ENCODE results near the gene CYB561D1.

Gene CYB561D1

DNA sequence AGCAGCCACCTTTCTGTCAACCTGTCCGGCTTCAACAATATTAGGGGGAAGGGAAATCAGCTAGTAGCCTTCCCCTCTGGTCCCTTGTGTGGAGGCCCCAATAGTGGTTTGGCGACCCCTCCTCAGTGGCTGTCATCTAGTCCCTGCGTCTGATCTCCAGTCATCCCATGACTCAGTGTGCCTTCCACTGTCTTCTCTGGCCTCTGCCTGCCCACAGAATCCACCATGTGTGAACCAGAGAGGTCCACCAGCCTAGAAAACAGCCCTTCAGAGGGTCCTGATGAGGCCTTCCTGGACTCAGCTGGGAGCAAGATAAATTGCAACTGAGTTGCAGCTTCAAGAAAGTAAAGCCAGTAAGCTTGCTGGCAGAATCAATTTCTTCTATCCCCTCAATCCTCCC lies 14.0 kb upstream of the CYB561D1 start:
- in situ Hi-C loops (cut with HindIII; ENCODE audit: low sequenced_read_pairs) = no loop called here

GRCh38 chr1:109481646-109482045 lies 12.2 kb upstream of the CYB561D1 start:
- in situ Hi-C loops (cut with HindIII; ENCODE audit: low sequenced_read_pairs) = no loop called here

- in situ Hi-C loops (cut with HindIII; ENCODE audit: low sequenced_read_pairs) = no loop called here
Observed at GRCh38 chr1:109482242-109482641, 11.7 kb upstream of the CYB561D1 start.

DNA sequence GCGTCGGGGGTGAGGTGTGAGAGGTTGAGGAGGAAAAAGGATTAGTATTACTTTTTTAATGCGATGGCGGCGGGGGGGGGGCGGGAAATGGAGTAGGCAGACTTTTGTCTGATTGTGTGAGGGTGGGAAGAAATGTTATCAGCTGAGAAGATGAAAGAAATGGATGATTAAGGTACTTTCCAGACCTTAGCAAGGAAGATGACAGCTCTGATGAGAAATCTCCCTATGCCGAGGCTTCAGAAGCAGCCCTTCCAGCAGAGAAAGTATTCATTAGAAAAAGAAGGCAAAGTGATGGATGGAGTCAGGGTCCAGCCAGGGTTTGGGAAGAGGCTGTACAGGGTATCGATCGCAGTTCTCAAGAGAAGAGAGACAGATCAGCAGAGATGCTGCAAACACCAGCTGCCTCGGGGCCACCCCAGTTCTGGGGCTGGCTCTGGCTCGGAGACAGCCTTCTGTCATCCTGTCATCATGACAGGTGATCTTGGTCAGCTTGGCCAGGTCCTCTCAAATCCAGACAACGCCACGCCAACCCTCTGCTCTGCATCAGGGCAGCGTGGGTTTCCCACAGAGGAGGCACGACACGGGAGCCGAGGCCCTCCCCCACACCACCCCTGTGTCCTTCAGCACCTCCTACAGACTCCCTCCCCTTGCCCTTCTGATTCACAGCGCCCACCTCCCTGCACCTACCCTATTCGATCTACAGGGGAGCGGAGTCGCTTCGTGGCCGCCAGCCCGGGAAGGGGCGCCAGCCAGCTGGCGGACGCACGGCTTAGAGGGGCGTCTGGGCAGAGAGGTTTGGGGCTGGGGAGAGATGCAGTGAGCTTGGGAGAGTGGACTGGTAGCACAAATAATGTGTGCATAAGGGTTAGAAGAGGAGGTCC lies 10.9 kb upstream of the CYB561D1 start:
- in situ Hi-C loops (cut with HindIII; ENCODE audit: low sequenced_read_pairs) = no loop called here

DNA sequence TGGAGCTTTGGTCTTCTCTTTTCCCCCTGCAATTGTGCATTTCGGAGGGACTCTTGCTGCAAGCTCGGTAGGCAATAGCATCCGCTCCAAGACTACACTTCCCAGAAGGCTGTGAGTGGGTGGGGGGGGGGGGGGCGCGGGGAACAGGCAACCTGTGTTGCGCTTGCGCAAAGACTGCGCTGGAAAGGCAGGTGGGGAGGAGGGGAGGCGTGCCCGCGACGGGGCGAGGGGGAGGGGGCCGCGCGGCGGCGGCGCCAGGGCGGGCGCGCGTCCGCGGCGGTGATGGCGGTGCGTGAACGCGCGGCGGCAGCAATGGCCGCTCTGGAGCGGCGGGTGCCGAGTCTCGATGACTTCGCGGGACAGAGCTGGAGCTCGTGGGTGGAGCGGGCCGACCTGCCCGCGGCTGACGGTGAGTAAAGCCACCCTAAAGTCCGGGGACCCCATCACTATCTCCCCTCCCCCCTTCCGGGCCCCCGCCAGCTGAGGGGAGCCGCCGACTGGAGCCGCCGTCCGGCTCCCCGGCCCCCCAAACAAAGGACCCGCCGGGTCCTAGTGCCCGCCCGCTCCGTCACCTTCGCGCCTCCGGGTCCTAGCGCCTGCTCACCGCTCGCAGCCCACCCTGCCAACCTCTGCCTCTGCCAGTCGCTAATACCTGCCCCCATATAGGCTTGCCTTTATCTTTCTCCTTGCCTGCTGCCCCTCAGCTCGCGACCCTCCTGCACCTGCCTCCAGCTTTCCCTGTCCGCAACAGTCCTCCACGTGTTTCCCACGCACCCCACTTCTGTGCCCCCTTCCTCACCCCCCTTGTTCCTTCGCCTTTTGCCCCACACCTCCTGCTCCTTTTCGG lies 10.0 kb upstream of the CYB561D1 start, which contains the start of gene ATXN7L2:
TSS of gene ATXN7L2 (plus strand) at position 234 of the 847 bp plus-strand sequence. CDS start at position 283, 49 bp downstream.
- in situ Hi-C loops (cut with HindIII; ENCODE audit: low sequenced_read_pairs) = no loop called here

- in situ Hi-C loops (cut with HindIII; ENCODE audit: low sequenced_read_pairs) = no loop called here
Observed at GRCh38 chr1:109484519-109484975, 9.3 kb upstream of the CYB561D1 start.

DNA sequence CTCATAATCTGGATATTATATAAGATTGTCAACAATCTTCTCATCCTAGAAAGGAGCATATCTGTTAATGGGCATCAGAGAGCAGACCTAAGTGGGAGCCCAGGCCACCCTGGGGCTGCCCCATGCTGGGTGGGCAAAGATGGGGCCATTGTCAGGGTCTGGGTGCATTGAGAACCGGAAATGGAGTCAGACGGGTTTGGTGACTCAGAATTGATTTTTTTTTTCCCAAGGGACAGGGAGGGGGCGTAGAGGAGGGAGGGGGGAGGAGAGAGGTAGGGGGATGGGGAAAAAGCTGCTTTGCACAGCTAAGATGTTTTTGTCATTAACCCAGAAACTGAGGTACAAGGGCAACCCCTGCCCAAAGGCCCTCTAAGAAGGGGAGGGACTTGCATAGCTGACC lies 8.9 kb upstream of the CYB561D1 start:
- in situ Hi-C loops (cut with HindIII; ENCODE audit: low sequenced_read_pairs) = no loop called here

GRCh38 chr1:109487261-109487660 lies 6.6 kb upstream of the CYB561D1 start:
- in situ Hi-C loops (cut with HindIII; ENCODE audit: low sequenced_read_pairs) = no loop called here

GRCh38 chr1:109488201-109488600 lies 5.7 kb upstream of the CYB561D1 start:
- in situ Hi-C loops (cut with HindIII; ENCODE audit: low sequenced_read_pairs) = no loop called here

GRCh38 chr1:109488696-109489095 lies 5.2 kb upstream of the CYB561D1 start:
- in situ Hi-C loops (cut with HindIII; ENCODE audit: low sequenced_read_pairs) = no loop called here

GRCh38 chr1:109490029-109490933 lies 3.6 kb upstream of the CYB561D1 start:
- in situ Hi-C loops (cut with HindIII; ENCODE audit: low sequenced_read_pairs) = loop anchor here (5.0 to 10.0 kb wide), 2 partner anchors 47 to 215 kb away; partner anchors contain the start of gene GPR61

DNA sequence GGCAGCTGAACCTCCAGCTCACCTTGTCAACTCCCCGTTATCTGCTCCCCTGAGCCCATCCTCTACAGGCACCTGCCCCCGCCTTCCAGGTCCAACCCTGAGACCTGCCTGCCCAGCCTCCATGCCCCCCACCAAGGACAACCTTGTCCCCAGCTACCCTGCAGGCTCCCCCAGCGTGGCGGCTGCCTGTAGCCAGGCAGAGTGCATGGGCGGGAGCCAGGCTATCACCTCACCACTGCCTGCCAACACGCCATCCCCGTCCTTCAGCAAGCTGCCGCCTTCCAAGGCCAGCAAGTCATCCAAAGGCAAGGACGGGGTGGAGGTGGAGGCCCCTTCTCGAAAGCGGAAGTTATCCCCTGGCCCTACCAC lies 3.0 kb upstream of the CYB561D1 start:
- in situ Hi-C loops (cut with HindIII; ENCODE audit: low sequenced_read_pairs) = loop anchor here (5.0 to 10.0 kb wide), 2 partner anchors 46 to 216 kb away; partner anchors contain the start of gene GPR61

- in situ Hi-C loops (cut with HindIII; ENCODE audit: low sequenced_read_pairs) = loop anchor here (5.0 to 10.0 kb wide), 2 partner anchors 46 to 217 kb away; partner anchors contain the start of gene GPR61
Observed at GRCh38 chr1:109491372-109491771, 2.5 kb upstream of the CYB561D1 start.

DNA sequence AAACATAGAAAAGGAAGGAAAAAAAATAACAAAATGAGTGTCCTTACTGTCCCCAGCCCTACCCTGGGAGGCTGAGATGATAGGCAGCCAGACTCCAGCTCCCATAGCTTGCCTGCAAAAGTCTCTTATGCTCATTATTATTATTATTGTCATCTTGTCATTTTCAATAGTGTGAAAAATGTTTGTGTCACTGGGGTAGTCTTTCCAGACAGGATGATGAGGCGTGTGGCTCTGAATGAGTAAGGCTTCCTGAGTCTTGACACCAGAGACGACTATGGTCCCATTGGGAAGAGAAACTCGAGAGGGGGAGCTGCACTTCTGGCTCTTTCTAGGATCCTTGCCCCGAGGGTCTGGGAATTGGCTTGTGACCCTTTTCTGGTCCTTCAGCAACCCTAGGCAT lies 1.1 kb upstream of the CYB561D1 start:
- in situ Hi-C loops (cut with HindIII; ENCODE audit: low sequenced_read_pairs) = loop anchor here (5.0 to 10.0 kb wide), 2 partner anchors 45 to 218 kb away; partner anchors contain the start of gene GPR61

DNA sequence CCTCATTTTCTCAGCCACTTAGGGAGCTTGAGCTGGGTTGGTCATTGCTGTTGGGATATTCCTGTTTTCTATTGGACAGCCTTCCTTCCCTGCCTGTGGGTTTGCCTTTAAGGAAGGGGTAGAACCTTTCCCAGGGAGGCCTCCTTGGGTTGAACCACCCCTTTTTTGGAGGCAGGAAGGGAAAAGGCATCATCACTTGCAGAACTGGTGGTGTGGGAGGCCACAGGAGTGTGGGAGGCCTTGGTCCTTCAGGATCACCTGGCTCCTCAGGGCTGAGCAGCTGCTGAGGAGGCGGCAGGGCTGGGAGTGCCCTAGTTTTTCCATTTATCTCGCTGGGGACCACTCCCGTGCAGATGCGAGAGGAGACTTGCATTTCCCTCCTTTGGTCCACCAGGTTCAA lies 667 bp upstream of the CYB561D1 start:
- in situ Hi-C loops (cut with HindIII; ENCODE audit: low sequenced_read_pairs) = loop anchor here (5.0 to 10.0 kb wide), 2 partner anchors 44 to 218 kb away; partner anchors contain the start of gene GPR61

GRCh38 chr1:109495738-109496137 lies 1.8 kb downstream of the CYB561D1 start:
- in situ Hi-C loops (cut with HindIII; ENCODE audit: low sequenced_read_pairs) = loop anchor here (10.0 kb wide), 1 partner anchor 221 kb away; no protein-coding TSS in a partner anchor

GRCh38 chr1:109497449-109498160 lies 3.7 kb downstream of the CYB561D1 start:
- in situ Hi-C loops (cut with HindIII; ENCODE audit: low sequenced_read_pairs) = loop anchor here (10.0 kb wide), 1 partner anchor 223 kb away; no protein-coding TSS in a partner anchor

GRCh38 chr1:109498161-109498801 lies 4.4 kb downstream of the CYB561D1 start:
- in situ Hi-C loops (cut with HindIII; ENCODE audit: low sequenced_read_pairs) = loop anchor here (10.0 kb wide), 1 partner anchor 223 kb away; no protein-coding TSS in a partner anchor

- in situ Hi-C loops (cut with HindIII; ENCODE audit: low sequenced_read_pairs) = loop anchor here (10.0 kb wide), 1 partner anchor 224 kb away; no protein-coding TSS in a partner anchor
Observed at GRCh38 chr1:109499081-109499480, 5.2 kb downstream of the CYB561D1 start.

Data from endothelial cell of hepatic sinusoid (primary cell).